ENCODE data around the gene CTIF. TPM values are rescaled to one million over a fixed set of nuclear protein-coding genes. Genes with fewer than 3 reads are reported as not detected.

Gene CTIF
- total RNA-seq, 1 experiment from 2014 or later = 26.5 TPM

DNA sequence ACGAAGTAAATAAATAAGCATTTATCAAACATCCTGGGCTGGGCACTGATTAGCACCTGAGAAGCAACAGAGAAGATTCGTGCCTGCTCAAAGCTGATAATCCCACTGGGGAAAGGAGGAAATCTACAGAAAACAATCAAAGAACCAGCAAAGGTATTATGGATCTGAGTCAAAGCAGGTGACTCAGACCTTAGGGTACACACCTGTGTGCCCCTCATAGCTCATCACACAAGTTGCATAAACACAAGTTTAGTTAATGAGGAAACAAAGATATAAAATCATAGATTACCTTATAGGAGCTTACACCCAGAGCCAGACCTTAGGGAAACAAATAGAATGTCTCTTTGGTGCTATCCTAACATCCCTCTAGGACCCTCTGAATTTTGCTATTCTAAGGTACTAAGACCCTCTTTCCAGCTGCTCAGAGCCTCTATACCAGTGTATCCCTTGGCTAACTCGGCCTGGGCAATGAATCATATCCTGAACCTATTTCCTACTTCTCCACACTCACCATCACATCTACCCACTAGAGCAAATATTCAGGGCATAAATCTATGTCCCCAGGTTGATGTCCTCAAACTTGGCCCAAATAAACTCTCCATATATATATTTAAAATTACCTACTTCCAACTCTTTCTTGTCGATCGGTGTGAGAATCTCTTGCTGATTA lies 19.3 kb upstream of the CTIF start:
- Histone ChIP-seq H3K27ac (ENCODE audit: low read length) (no peak overlapping the region), H3K4me3 (ENCODE audit: low read depth in 2 of 2, low read length in 2 of 2) (no peak overlapping the region), H3K4me1 (ENCODE audit: control insufficient read depth, insufficient read depth, low read length) (no peaks in the 10 kb centered on the region), H3K27me3 (ENCODE audit: control insufficient read depth, insufficient read depth, low read length) (no peaks in the 10 kb centered on the region), H3K9me3 (ENCODE audit: control insufficient read depth, insufficient read depth, low read depth, low read length) (no peaks in the 10 kb centered on the region), H3K36me3 (ENCODE audit: control insufficient read depth, insufficient read depth, low read length) (no peaks in the 10 kb centered on the region)
- ChIA-PET POLR2A (no interaction called here), CTCF (no interaction called here)
- BruUV-seq (replicated peaks) = no TSS peak
- intact Hi-C loops (cut with micrococcal nuclease; ENCODE audit: unreplicated experiment) (no loop called here), in situ Hi-C loops (cut with HindIII; ENCODE audit: low pct_unique_long_range_greater_than_20kb, low sequenced_read_pairs) (no loop called here)
- ATAC-seq (no peak), DNase-seq (ENCODE audit: low read depth, low spot score) (no peak)
- TF ChIP-seq SIN3A (IDR thresholded peaks at IDR 0.05; ENCODE audit: borderline replicate concordance, insufficient read depth, low read depth, low read length) = no peak
- TF ChIP-seq POLR2AphosphoS5 (IDR thresholded peaks at IDR 0.05; ENCODE audit: low read depth, low read length) = no peak
- no peak for TF ChIP-seq TCF7L2 (IDR thresholded peaks at IDR 0.05; ENCODE audit: low read depth, low read length)
- TF ChIP-seq, protein P1, sequence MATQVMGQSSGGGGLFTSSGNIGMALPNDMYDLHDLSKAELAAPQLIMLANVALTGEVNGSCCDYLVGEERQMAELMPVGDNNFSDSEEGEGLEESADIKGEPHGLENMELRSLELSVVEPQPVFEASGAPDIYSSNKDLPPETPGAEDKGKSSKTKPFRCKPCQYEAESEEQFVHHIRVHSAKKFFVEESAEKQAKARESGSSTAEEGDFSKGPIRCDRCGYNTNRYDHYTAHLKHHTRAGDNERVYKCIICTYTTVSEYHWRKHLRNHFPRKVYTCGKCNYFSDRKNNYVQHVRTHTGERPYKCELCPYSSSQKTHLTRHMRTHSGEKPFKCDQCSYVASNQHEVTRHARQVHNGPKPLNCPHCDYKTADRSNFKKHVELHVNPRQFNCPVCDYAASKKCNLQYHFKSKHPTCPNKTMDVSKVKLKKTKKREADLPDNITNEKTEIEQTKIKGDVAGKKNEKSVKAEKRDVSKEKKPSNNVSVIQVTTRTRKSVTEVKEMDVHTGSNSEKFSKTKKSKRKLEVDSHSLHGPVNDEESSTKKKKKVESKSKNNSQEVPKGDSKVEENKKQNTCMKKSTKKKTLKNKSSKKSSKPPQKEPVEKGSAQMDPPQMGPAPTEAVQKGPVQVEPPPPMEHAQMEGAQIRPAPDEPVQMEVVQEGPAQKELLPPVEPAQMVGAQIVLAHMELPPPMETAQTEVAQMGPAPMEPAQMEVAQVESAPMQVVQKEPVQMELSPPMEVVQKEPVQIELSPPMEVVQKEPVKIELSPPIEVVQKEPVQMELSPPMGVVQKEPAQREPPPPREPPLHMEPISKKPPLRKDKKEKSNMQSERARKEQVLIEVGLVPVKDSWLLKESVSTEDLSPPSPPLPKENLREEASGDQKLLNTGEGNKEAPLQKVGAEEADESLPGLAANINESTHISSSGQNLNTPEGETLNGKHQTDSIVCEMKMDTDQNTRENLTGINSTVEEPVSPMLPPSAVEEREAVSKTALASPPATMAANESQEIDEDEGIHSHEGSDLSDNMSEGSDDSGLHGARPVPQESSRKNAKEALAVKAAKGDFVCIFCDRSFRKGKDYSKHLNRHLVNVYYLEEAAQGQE (IDR thresholded peaks at IDR 0.05; ENCODE audit: insufficient read depth in 1 of 2, low read depth in 2 of 2, low read length in 1 of 2) = no peak
- TF ChIP-seq, protein P2, sequence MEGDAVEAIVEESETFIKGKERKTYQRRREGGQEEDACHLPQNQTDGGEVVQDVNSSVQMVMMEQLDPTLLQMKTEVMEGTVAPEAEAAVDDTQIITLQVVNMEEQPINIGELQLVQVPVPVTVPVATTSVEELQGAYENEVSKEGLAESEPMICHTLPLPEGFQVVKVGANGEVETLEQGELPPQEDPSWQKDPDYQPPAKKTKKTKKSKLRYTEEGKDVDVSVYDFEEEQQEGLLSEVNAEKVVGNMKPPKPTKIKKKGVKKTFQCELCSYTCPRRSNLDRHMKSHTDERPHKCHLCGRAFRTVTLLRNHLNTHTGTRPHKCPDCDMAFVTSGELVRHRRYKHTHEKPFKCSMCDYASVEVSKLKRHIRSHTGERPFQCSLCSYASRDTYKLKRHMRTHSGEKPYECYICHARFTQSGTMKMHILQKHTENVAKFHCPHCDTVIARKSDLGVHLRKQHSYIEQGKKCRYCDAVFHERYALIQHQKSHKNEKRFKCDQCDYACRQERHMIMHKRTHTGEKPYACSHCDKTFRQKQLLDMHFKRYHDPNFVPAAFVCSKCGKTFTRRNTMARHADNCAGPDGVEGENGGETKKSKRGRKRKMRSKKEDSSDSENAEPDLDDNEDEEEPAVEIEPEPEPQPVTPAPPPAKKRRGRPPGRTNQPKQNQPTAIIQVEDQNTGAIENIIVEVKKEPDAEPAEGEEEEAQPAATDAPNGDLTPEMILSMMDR (IDR thresholded peaks at IDR 0.05) = no peak

DNA sequence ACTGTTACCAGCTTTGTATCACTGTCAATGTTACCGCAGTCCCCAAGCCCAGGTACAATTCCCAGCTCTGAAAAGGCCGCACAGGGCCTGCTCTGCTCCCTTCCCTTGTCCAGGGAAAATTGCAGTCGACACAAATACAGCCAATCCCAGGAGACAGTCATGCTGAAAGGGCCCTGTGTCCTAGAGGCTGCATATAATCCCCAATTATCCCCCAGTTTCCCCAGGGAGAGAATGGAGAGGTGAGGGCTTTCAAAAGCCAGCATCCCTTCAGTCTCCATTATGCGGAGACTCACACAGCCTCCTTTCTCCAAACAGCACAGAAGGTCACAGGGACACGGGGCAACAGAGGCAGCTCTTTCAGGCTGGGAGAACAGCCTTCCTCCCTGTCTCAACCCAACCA lies 17.1 kb upstream of the CTIF start:
- Histone ChIP-seq H3K4me1 (ENCODE audit: control insufficient read depth, insufficient read depth, low read length) (no peaks in the 10 kb centered on the region), H3K4me3 (ENCODE audit: low read depth in 2 of 2, low read length in 2 of 2) (no peak overlapping the region), H3K27me3 (ENCODE audit: control insufficient read depth, insufficient read depth, low read length) (no peaks in the 10 kb centered on the region), H3K27ac (ENCODE audit: low read length) (no peak overlapping the region), H3K9me3 (ENCODE audit: control insufficient read depth, insufficient read depth, low read depth, low read length) (no peaks in the 10 kb centered on the region), H3K36me3 (ENCODE audit: control insufficient read depth, insufficient read depth, low read length) (no peaks in the 10 kb centered on the region)
- ATAC-seq = no peak
- in situ Hi-C loops (cut with HindIII; ENCODE audit: low pct_unique_long_range_greater_than_20kb, low sequenced_read_pairs) = no loop called here
- BruUV-seq (replicated peaks) = no TSS peak
- ChIA-PET CTCF (no interaction called here), POLR2A (no interaction called here)
- no peak for DNase-seq (ENCODE audit: low read depth, low spot score)
- TF ChIP-seq, protein P1 (IDR thresholded peaks at IDR 0.05; ENCODE audit: insufficient read depth in 1 of 2, low read depth in 2 of 2, low read length in 1 of 2) = no peak
- TF ChIP-seq SIN3A (IDR thresholded peaks at IDR 0.05; ENCODE audit: borderline replicate concordance, insufficient read depth, low read depth, low read length) (no peak), TCF7L2 (IDR thresholded peaks at IDR 0.05; ENCODE audit: low read depth, low read length) (no peak), POLR2AphosphoS5 (IDR thresholded peaks at IDR 0.05; ENCODE audit: low read depth, low read length) (no peak)
- TF ChIP-seq, protein P2 (IDR thresholded peaks at IDR 0.05) = no peak
- intact Hi-C loops (cut with micrococcal nuclease; ENCODE audit: unreplicated experiment) = no loop called here
